ENCODE measurements around the gene YARS1.

DNA sequence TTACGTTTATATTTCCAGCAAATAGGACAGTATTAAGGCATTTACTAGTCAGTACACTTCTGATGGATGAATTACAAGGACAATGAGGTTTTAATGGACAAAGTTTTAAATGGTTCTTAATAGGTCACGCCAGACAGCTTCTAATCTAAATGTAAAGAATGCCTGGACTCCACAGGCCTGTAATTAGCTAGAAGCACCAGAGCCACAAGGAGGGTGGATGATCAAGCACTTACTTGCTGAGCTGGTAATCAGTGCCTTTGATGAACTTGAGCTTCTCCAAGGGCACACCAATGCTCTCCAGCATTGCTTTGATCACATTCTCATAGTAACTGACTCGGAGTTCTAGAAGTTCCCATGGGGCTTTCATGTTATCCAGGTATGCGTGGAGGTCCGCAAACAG is 6.8 kb downstream of the YARS1 start:
- TF ChIP-seq EZH2phosphoT487 (IDR thresholded peaks at IDR 0.05; ENCODE audit: borderline replicate concordance) (no peak), POLR2A (IDR thresholded peaks at IDR 0.05; ENCODE audit: borderline replicate concordance, extremely low read depth, insufficient read depth, insufficient read length) (no peak), SRF (IDR thresholded peaks at IDR 0.05; ENCODE audit: low read depth) (no peak), CTCF (IDR thresholded peaks at IDR 0.05 in 2 of 3, conservative IDR thresholded peaks at IDR 0.05 in 1 of 3; ENCODE audit: borderline replicate concordance in 1 of 3, insufficient read depth in 1 of 3, low read depth in 2 of 3, low read length in 2 of 3) (no peak), EZH2 (IDR thresholded peaks at IDR 0.05) (no peak), RAD21 (IDR thresholded peaks at IDR 0.05; ENCODE audit: low read depth) (no peak), JUND (IDR thresholded peaks at IDR 0.05) (no peak)
- TF ChIP-seq, protein P1, sequence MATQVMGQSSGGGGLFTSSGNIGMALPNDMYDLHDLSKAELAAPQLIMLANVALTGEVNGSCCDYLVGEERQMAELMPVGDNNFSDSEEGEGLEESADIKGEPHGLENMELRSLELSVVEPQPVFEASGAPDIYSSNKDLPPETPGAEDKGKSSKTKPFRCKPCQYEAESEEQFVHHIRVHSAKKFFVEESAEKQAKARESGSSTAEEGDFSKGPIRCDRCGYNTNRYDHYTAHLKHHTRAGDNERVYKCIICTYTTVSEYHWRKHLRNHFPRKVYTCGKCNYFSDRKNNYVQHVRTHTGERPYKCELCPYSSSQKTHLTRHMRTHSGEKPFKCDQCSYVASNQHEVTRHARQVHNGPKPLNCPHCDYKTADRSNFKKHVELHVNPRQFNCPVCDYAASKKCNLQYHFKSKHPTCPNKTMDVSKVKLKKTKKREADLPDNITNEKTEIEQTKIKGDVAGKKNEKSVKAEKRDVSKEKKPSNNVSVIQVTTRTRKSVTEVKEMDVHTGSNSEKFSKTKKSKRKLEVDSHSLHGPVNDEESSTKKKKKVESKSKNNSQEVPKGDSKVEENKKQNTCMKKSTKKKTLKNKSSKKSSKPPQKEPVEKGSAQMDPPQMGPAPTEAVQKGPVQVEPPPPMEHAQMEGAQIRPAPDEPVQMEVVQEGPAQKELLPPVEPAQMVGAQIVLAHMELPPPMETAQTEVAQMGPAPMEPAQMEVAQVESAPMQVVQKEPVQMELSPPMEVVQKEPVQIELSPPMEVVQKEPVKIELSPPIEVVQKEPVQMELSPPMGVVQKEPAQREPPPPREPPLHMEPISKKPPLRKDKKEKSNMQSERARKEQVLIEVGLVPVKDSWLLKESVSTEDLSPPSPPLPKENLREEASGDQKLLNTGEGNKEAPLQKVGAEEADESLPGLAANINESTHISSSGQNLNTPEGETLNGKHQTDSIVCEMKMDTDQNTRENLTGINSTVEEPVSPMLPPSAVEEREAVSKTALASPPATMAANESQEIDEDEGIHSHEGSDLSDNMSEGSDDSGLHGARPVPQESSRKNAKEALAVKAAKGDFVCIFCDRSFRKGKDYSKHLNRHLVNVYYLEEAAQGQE (IDR thresholded peaks at IDR 0.05; ENCODE audit: low read depth) = no peak
- TF ChIP-seq, protein P2, sequence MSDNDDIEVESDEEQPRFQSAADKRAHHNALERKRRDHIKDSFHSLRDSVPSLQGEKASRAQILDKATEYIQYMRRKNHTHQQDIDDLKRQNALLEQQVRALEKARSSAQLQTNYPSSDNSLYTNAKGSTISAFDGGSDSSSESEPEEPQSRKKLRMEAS (IDR thresholded peaks at IDR 0.05) = no peak
